HCT116 (cell line): ENCODE results near the gene BYSL. TPM values are rescaled to one million over a fixed set of nuclear protein-coding genes. Genes with fewer than 3 reads are reported as not detected.

Experiments used
- ATAC-seq: fragments of 200-7000 bp; cut with Tn5 transposase; 2 replicates; pipeline ENCODE4 v1.9.1; 2020; ENCODE audit warnings: mild to moderate bottlenecking, moderate library complexity
- BruUV-seq: library from RNA; stranded (reverse); fragments of 400-500 nt; replicated peaks from 2 replicates; lab custom pipeline; 2021; lab: Mats Ljungman, UMichigan
- CTCF ChIA-PET: fragments of 300-600 bp; sonication (Branson Sonifier 250); formaldehyde crosslinking; loops from one replicate; lab custom pipeline; 2021; ENCODE audit warnings: antibody characterized with exemption; lab: Charles Lee
- POLR2A ChIA-PET: fragments of 300-600, 350-600 bp; sonication (Branson Sonifier 250); formaldehyde crosslinking; loops from one replicate; lab custom pipeline; 2021; ENCODE audit warnings: antibody characterized with exemption; lab: Charles Lee
- RAD21 ChIA-PET, 2 experiments: fragments of 300-600 bp; sonication (Branson Sonifier 250); formaldehyde crosslinking; loops; one replicate each; lab custom pipeline; 2023; ENCODE audit warnings: low total read pairs in 2 of 2; ENCODE audit not compliant: uncharacterized antibody in 2 of 2, unreplicated experiment in 2 of 2, low non-redundant PET in 1 of 2; lab: Charles Lee
- DNase-seq: peaks from one replicate; pipeline ENCODE4 v3.0.0-alpha.2; 2010; ENCODE audit warnings: low read depth, low spot score
- H2AFZ ChIP-seq: fragments of 200-600 bp; shearing (Covaris generic), sonication (generic); 2 replicates; pipeline ENCODE4 v1.6.1; 2017; ENCODE audit warnings: low read depth, mixed run types, mixed read lengths, antibody characterized with exemption, low read length; ENCODE audit not compliant: poor library complexity, severe bottlenecking
- H3K27ac ChIP-seq: 2 replicates; pipeline ENCODE4 v1.5.1; 2012; ENCODE audit warnings: low read depth, low read length
- H3K27me3 ChIP-seq: fragments of 200-600 bp; sonication (generic); 2 replicates; pipeline ENCODE4 v1.6.1; 2016; ENCODE audit warnings: mixed run types, low read length, mixed read lengths; ENCODE audit not compliant: insufficient read depth
- H3K36me3 ChIP-seq, 2 experiments: fragments of 200-500 bp in 1 of 2; fragments of 200-600 bp in 1 of 2; sonication (Bioruptor generic) in 1 of 2; sonication (generic) in 1 of 2; 2 replicates each; pipeline versions ENCODE4 v1.5.1 to v1.6.1; 2014 to 2016; ENCODE audit warnings: low read length in 2 of 2, inconsistent platforms in 1 of 2, mixed read lengths in 1 of 2, mixed run types in 1 of 2; ENCODE audit not compliant: insufficient read depth in 2 of 2, control insufficient read depth in 1 of 2
- H3K4me1 ChIP-seq, 2 experiments: fragments of 200-600 bp in 1 of 2; sonication (generic) in 1 of 2; 2 replicates each; pipeline versions ENCODE4 v1.5.1 to v1.6.1; 2012 to 2017; ENCODE audit warnings: low read length in 2 of 2, inconsistent platforms in 1 of 2, mild to moderate bottlenecking in 1 of 2, mixed read lengths in 1 of 2, mixed run types in 1 of 2, moderate library complexity in 1 of 2; ENCODE audit not compliant: insufficient read depth in 2 of 2, control insufficient read depth in 1 of 2
- H3K4me2 ChIP-seq: fragments of 200-600 bp; sonication (generic); 2 replicates; pipeline ENCODE4 v1.6.1; 2017; ENCODE audit warnings: mixed run types, low read length, mixed read lengths
- H3K4me3 ChIP-seq, 2 experiments: fragments of 200-600 bp in 1 of 2; sonication (generic) in 1 of 2; replicated peaks in 1 of 2; 2 replicates each; pipeline ENCODE4 v1.5.1; 2011 to 2016; ENCODE audit warnings: low read length in 2 of 2, control low read depth in 1 of 2, low read depth in 1 of 2, mild to moderate bottlenecking in 1 of 2, mixed read lengths in 1 of 2, mixed run types in 1 of 2
- H3K79me2 ChIP-seq: fragments of 200-600 bp; sonication (generic); 2 replicates; pipeline ENCODE4 v1.6.1; 2017; ENCODE audit warnings: mild to moderate bottlenecking, mixed run types, low read length, moderate library complexity, mixed read lengths; ENCODE audit not compliant: insufficient read depth
- H3K9ac ChIP-seq: fragments of 200-600 bp; sonication (generic); 2 replicates; pipeline ENCODE4 v1.6.1; 2016; ENCODE audit warnings: low read length, mixed read lengths
- H3K9me2 ChIP-seq: fragments of 200-600 bp; sonication (generic), shearing (Covaris generic); 2 replicates; pipeline ENCODE4 v1.6.1; 2017; ENCODE audit warnings: mixed run types, mild to moderate bottlenecking, moderate library complexity; ENCODE audit not compliant: insufficient read depth
- H3K9me3 ChIP-seq, 2 experiments: fragments of 200-500 bp in 1 of 2; fragments of 200-600 bp in 1 of 2; sonication (Bioruptor generic) in 1 of 2; sonication (generic) in 1 of 2; 2 replicates each; pipeline ENCODE4 v1.6.1; 2014 to 2017; ENCODE audit warnings: low read length in 2 of 2, mixed read lengths in 2 of 2, inconsistent platforms in 1 of 2, low read depth in 1 of 2, mild to moderate bottlenecking in 1 of 2, mixed run types in 1 of 2, moderate library complexity in 1 of 2; ENCODE audit not compliant: control insufficient read depth in 1 of 2, insufficient read depth in 1 of 2
- H4K20me1 ChIP-seq: fragments of 200-600 bp; sonication (generic), shearing (Covaris generic); 2 replicates; pipeline ENCODE4 v1.6.1; 2017; ENCODE audit warnings: mixed run types, mild to moderate bottlenecking, moderate library complexity; ENCODE audit not compliant: insufficient read depth
- CEBPB ChIP-seq: IDR thresholded peaks from 2 replicates; pipeline ENCODE4 v1.6.1; 2012; ENCODE audit warnings: low read depth
- FOSL1 ChIP-seq: IDR thresholded peaks from 2 replicates; pipeline ENCODE4 v1.6.1; 2012; ENCODE audit warnings: low read depth
- POLR2A ChIP-seq: IDR thresholded peaks from 2 replicates; pipeline ENCODE4 v1.7.0; 2011; ENCODE audit warnings: borderline replicate concordance; ENCODE audit not compliant: insufficient read depth, insufficient read length; ENCODE audit errors: extremely low read depth
- POLR2AphosphoS5 ChIP-seq: IDR thresholded peaks from 2 replicates; pipeline ENCODE4 v1.6.1; 2011; ENCODE audit warnings: mild to moderate bottlenecking, low read depth, low read length, moderate library complexity
- REST ChIP-seq: IDR thresholded peaks from 2 replicates; pipeline ENCODE4 v1.6.1; 2012; ENCODE audit warnings: low read depth
- SIN3A ChIP-seq: IDR thresholded peaks from 2 replicates; pipeline ENCODE4 v1.6.1; 2012; ENCODE audit warnings: low read depth
- SP1 ChIP-seq: IDR thresholded peaks from 2 replicates; pipeline ENCODE4 v1.6.1; 2012; ENCODE audit warnings: low read depth
- SRF ChIP-seq: IDR thresholded peaks from 2 replicates; pipeline ENCODE4 v1.6.1; 2012; ENCODE audit warnings: low read depth
- TCF7L2 ChIP-seq: IDR thresholded peaks from 2 replicates; pipeline ENCODE4 v1.7.0; 2011; ENCODE audit warnings: borderline replicate concordance, inconsistent platforms; ENCODE audit not compliant: insufficient read depth, insufficient read length; ENCODE audit errors: extremely low read depth
- YY1 ChIP-seq: IDR thresholded peaks from 2 replicates; pipeline ENCODE4 v1.6.1; 2011; ENCODE audit warnings: low read length, low read depth, moderate library complexity, mild to moderate bottlenecking; ENCODE audit not compliant: insufficient replicate concordance; ENCODE audit errors: extremely low read depth
- ZBTB33 ChIP-seq: IDR thresholded peaks from 2 replicates; pipeline ENCODE4 v1.6.1; 2011; ENCODE audit warnings: mild to moderate bottlenecking, low read length, moderate library complexity; ENCODE audit not compliant: insufficient replicate concordance; ENCODE audit errors: extremely low read depth
- ZFX ChIP-seq: fragments of 450-650 bp; IDR thresholded peaks from 2 replicates; pipeline ENCODE4 v1.6.1; 2017
- ZNF274 ChIP-seq: fragments of 200-500 bp; sonication (Bioruptor generic); IDR thresholded peaks from 2 replicates; pipeline ENCODE4 v1.6.1; 2014; ENCODE audit warnings: mild to moderate bottlenecking, low read depth, low read length, inconsistent platforms
- intact Hi-C: fragments of 100-400 bp; cut with micrococcal nuclease; formaldehyde crosslinking; loops from 2 replicates; pipeline ENCODE4 v1.10.0; 2022
- total RNA-seq: library from RNA; stranded (reverse); gene quantifications from one replicate; pipeline ENCODE4 v1.2.1, GENCODE V29; 2021; ENCODE audit not compliant: unreplicated experiment
- TF ChIP-seq, protein P1 (sequence below), 3 experiments: fragments of 200-600 bp in 1 of 3; sonication (generic) in 1 of 3; IDR thresholded peaks in 2 of 3; conservative IDR thresholded peaks in 1 of 3; 2 replicates each; pipeline ENCODE4 v1.5.1; 2012 to 2017; ENCODE audit warnings: low read depth in 2 of 3, low read length in 2 of 3, antibody characterized with exemption in 1 of 3, borderline replicate concordance in 1 of 3, control low read depth in 1 of 3, mild to moderate bottlenecking in 1 of 3, mixed read lengths in 1 of 3, mixed run types in 1 of 3, moderate library complexity in 1 of 3; ENCODE audit not compliant: insufficient read depth in 1 of 3
- TF ChIP-seq, protein P2 (sequence below): IDR thresholded peaks from 2 replicates; pipeline ENCODE4 v1.6.1; 2012

The BYSL gene
- total RNA-seq, 1 experiment from 2014 or later, result 55.7 TPM

- Histone ChIP-seq H3K9ac (peak overlapping the region; percentile 66; the same call in 1 of the 2 replicates), H3K4me1 (peaks cover 9 to 15% of the 10 kb centered on the region in 2 experiments; a peak in 3 of 4 replicates), H3K9me3 (no peaks in the 10 kb centered on the region), H4K20me1 (no peaks in the 10 kb centered on the region), H3K9me2 (no peaks in the 10 kb centered on the region), H3K4me3 (peak overlapping the region; percentile 66 to 72; a peak in 3 of 4 replicates), H3K36me3 (no peaks in the 10 kb centered on the region; a peak in 1 of 4 replicates), H2AFZ (no peak overlapping the region), H3K79me2 (no peaks in the 10 kb centered on the region; the same call in 1 of the 2 replicates), H3K27ac (no peak overlapping the region), H3K27me3 (no peaks in the 10 kb centered on the region; the same call in 1 of the 2 replicates), H3K4me2 (peak overlapping the region; percentile 90)
- intact Hi-C loops, result no loop called here
- CTCF ChIA-PET, result interaction anchor here (2.3 kb wide), 1 partner anchor 25 kb away, joined by 13 read pairs; the partner anchor contains the start of genes BYSL and MED20
- no peak for ATAC-seq
- POLR2A ChIA-PET, result interaction anchor here (1.9 kb wide), 1 partner anchor 25 kb away, joined by 5 read pairs; the partner anchor contains the start of genes BYSL and MED20
- BruUV-seq, result no TSS peak
- no peak for DNase-seq
- TF ChIP-seq POLR2AphosphoS5, result no peak
- no peak for TF ChIP-seq ZBTB33
- TF ChIP-seq, protein P1, sequence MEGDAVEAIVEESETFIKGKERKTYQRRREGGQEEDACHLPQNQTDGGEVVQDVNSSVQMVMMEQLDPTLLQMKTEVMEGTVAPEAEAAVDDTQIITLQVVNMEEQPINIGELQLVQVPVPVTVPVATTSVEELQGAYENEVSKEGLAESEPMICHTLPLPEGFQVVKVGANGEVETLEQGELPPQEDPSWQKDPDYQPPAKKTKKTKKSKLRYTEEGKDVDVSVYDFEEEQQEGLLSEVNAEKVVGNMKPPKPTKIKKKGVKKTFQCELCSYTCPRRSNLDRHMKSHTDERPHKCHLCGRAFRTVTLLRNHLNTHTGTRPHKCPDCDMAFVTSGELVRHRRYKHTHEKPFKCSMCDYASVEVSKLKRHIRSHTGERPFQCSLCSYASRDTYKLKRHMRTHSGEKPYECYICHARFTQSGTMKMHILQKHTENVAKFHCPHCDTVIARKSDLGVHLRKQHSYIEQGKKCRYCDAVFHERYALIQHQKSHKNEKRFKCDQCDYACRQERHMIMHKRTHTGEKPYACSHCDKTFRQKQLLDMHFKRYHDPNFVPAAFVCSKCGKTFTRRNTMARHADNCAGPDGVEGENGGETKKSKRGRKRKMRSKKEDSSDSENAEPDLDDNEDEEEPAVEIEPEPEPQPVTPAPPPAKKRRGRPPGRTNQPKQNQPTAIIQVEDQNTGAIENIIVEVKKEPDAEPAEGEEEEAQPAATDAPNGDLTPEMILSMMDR (IDR thresholded peaks at IDR 0.05 in 2 of 3, conservative IDR thresholded peaks at IDR 0.05 in 1 of 3; ENCODE audit: borderline replicate concordance in 1 of 3, insufficient read depth in 1 of 3, low read depth in 2 of 3, low read length in 2 of 3), result no peak
- TF ChIP-seq, protein P2, sequence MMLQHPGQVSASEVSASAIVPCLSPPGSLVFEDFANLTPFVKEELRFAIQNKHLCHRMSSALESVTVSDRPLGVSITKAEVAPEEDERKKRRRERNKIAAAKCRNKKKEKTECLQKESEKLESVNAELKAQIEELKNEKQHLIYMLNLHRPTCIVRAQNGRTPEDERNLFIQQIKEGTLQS, result no peak
- no peak for TF ChIP-seq SP1
- TF ChIP-seq YY1, result no peak
- no peak for TF ChIP-seq FOSL1
- TF ChIP-seq ZNF274, result no peak
- TF ChIP-seq SIN3A, result no peak
- TF ChIP-seq TCF7L2, result no peak
- TF ChIP-seq SRF, result no peak
- no peak for TF ChIP-seq CEBPB
- TF ChIP-seq POLR2A, result no peak
- no peak for TF ChIP-seq ZFX
- no peak for TF ChIP-seq REST
- RAD21 ChIA-PET, result interaction anchor here in 1 of 2 experiments (0.7 kb wide), 1 partner anchor 23 kb away, joined by 3 read pairs; no protein-coding TSS in a partner anchor
Observed at GRCh38 chr6:41896281-41896680, 25.0 kb upstream of the BYSL start.
